Small intestine (tissue), 7 donors: Measurements from ENCODE around the gene ONECUT3. TPM values are rescaled to one million over a fixed set of nuclear protein-coding genes. Genes with fewer than 3 reads are reported as not detected.

Experiments used
- DNase-seq, 2 donors: peaks; one replicate each; pipeline versions ENCODE4 v3.0.0 to v3.0.0-alpha.2; 2013
- FAIRE-seq: peaks from 2 replicates; lab custom pipeline; 2012; peaks lifted over from hg19 to GRCh38; lab: Jason Lieb, UNC
- H3K27ac ChIP-seq, 3 donors: one replicate each; pipeline ENCODE4 v1.5.1; 2013; ENCODE audit warnings: low read length in 2 of 3, mild to moderate bottlenecking in 2 of 3, control low read depth in 1 of 3, inconsistent platforms in 1 of 3, low read depth in 1 of 3, moderate library complexity in 1 of 3
- H3K27me3 ChIP-seq, 3 donors: one replicate each; pipeline ENCODE4 v1.6.1; 2013; ENCODE audit warnings: low read length in 3 of 3, inconsistent platforms in 1 of 3; ENCODE audit not compliant: control insufficient read depth in 3 of 3, insufficient read depth in 3 of 3
- H3K36me3 ChIP-seq, 3 donors: one replicate each; pipeline ENCODE4 v1.6.1; 2013; ENCODE audit warnings: low read length in 3 of 3, inconsistent platforms in 1 of 3, low read depth in 1 of 3, mild to moderate bottlenecking in 1 of 3, moderate library complexity in 1 of 3; ENCODE audit not compliant: control insufficient read depth in 3 of 3, insufficient read depth in 2 of 3
- H3K4me1 ChIP-seq, 3 donors: one replicate each; pipeline ENCODE4 v1.6.1; 2013; ENCODE audit warnings: low read length in 2 of 3, inconsistent platforms in 1 of 3, low read depth in 1 of 3, mild to moderate bottlenecking in 1 of 3, moderate library complexity in 1 of 3; ENCODE audit not compliant: control insufficient read depth in 3 of 3, insufficient read depth in 2 of 3
- H3K4me3 ChIP-seq, 3 donors: one replicate each; pipeline ENCODE4 v1.5.1; 2013; ENCODE audit warnings: low read length in 3 of 3, control low read depth in 1 of 3, inconsistent platforms in 1 of 3, low read depth in 1 of 3, mild to moderate bottlenecking in 1 of 3, moderate library complexity in 1 of 3
- H3K9me3 ChIP-seq, 2 donors: one replicate each; pipeline ENCODE4 v1.6.1; 2013; ENCODE audit warnings: low read depth in 1 of 2, low read length in 1 of 2; ENCODE audit not compliant: control insufficient read depth in 2 of 2, insufficient read depth in 1 of 2
- WGBS, 3 donors: extraction: QIAGEN DNeasy Blood & Tissue Kit; methylation state at CpG; one replicate each; pipeline ENCODE4 v1.1.7; 2013; 5-methylcytosine and 5-hydroxymethylcytosine counted together
- polyA plus RNA-seq, 4 donors: library from polyadenylated mRNA; stranded (reverse) in 3 of 4; unstranded in 1 of 4; fragments of 200-250 nt in 3 of 4; fragments of 120-200 nt in 1 of 4; gene quantifications; one replicate each; pipeline versions ENCODE4 v1.2.1 to v1.2.3, GENCODE V29; 2013
- donor health status: healthy with polysubstance abuse.
- donor health status: control.
- donor health status: control.
- donor health status: Bipolar disorder and iron deficiency.
- donor health status: healthy.

Gene ONECUT3
- polyA plus RNA-seq, 4 donors, result under 0.01 to 0.46 (median 0.15) TPM

GRCh38 chr19:1755467-1756171, 2.3 kb downstream of the ONECUT3 start:
- FAIRE-seq (no peak), DNase-seq (no peak)
- no peaks in the 10 kb centered on the region for H3K36me3 ChIP-seq
- H3K4me1 ChIP-seq, result no peaks in the 10 kb centered on the region
- no peak overlapping the region for H3K4me3 ChIP-seq
- H3K27ac ChIP-seq, result no peak overlapping the region
- H3K9me3 ChIP-seq, result no peaks in the 10 kb centered on the region
- WGBS, 3 donors, result 2 to 8% (median 7%) methylated on average over 33 to 43 of the region's 43 CpGs
- peaks cover 34 to 85% (median 60%) of the 10 kb centered on the region in 3 donors for H3K27me3 ChIP-seq

GRCh38 chr19:1756264-1756663, 3.0 kb downstream of the ONECUT3 start:
- Histone ChIP-seq H3K27me3 (peaks cover 34 to 84% (median 58%) of the 10 kb centered on the region in 3 donors), H3K4me1 (no peaks in the 10 kb centered on the region), H3K27ac (no peak overlapping the region), H3K36me3 (no peaks in the 10 kb centered on the region), H3K4me3 (no peak overlapping the region), H3K9me3 (no peaks in the 10 kb centered on the region)
- 5 to 10% (median 8%) methylated on average over 20 of the region's 20 CpGs for WGBS, 3 donors
- FAIRE-seq, result no peak
- DNase-seq, result no peak

- H3K4me1 ChIP-seq, result no peaks in the 10 kb centered on the region
- DNase-seq (no peak), FAIRE-seq (no peak)
- no peaks in the 10 kb centered on the region for H3K36me3 ChIP-seq
- H3K27me3 ChIP-seq, result peaks cover 37 to 84% (median 57%) of the 10 kb centered on the region in 3 donors
- WGBS, 3 donors, result 4 to 17% (median 14%) methylated on average over 27 to 29 of the region's 29 CpGs
- no peak overlapping the region for H3K27ac ChIP-seq
- H3K4me3 ChIP-seq, result no peak overlapping the region
- H3K9me3 ChIP-seq, result no peaks in the 10 kb centered on the region
Observed at GRCh38 chr19:1756705-1757465, 3.6 kb downstream of the ONECUT3 start.

GRCh38 chr19:1757468-1758230, 4.3 kb downstream of the ONECUT3 start:
- no peak for DNase-seq
- no peak overlapping the region for H3K27ac ChIP-seq
- WGBS, 3 donors, result 1 to 4% (median 3%) methylated on average over 72 to 86 of the region's 86 CpGs
- H3K27me3 ChIP-seq, result peaks cover 45 to 83% (median 57%) of the 10 kb centered on the region in 3 donors
- H3K36me3 ChIP-seq, result no peaks in the 10 kb centered on the region
- H3K9me3 ChIP-seq, result no peaks in the 10 kb centered on the region
- H3K4me1 ChIP-seq, result no peaks in the 10 kb centered on the region
- FAIRE-seq, result no peak
- H3K4me3 ChIP-seq, result no peak overlapping the region

- FAIRE-seq (no peak), DNase-seq (no peak)
- WGBS, 3 donors, result 9 to 18% (median 16%) methylated on average over 9 to 10 of the region's 10 CpGs
- Histone ChIP-seq H3K4me3 (no peak overlapping the region), H3K27me3 (peaks cover 42 to 84% (median 54%) of the 10 kb centered on the region in 3 donors), H3K36me3 (no peaks in the 10 kb centered on the region), H3K9me3 (no peaks in the 10 kb centered on the region), H3K4me1 (no peaks in the 10 kb centered on the region), H3K27ac (no peak overlapping the region)
Observed at GRCh38 chr19:1758231-1758577, 4.9 kb downstream of the ONECUT3 start.

GRCh38 chr19:1758959-1759903, 5.9 kb downstream of the ONECUT3 start:
- DNase-seq, result no peak
- Histone ChIP-seq H3K4me1 (no peaks in the 10 kb centered on the region), H3K36me3 (no peaks in the 10 kb centered on the region), H3K27me3 (peaks cover 34 to 95% (median 61%) of the 10 kb centered on the region in 3 donors), H3K27ac (no peak overlapping the region), H3K4me3 (no peak overlapping the region), H3K9me3 (no peaks in the 10 kb centered on the region)
- FAIRE-seq, result no peak
- 17 to 28% (median 26%) methylated on average over 16 of the region's 16 CpGs for WGBS, 3 donors

GRCh38 chr19:1760020-1760419, 6.7 kb downstream of the ONECUT3 start:
- Histone ChIP-seq H3K36me3 (no peaks in the 10 kb centered on the region), H3K27me3 (peaks cover 30 to 97% (median 59%) of the 10 kb centered on the region in 3 donors), H3K4me3 (no peak overlapping the region), H3K9me3 (no peaks in the 10 kb centered on the region), H3K27ac (no peak overlapping the region), H3K4me1 (no peaks in the 10 kb centered on the region)
- DNase-seq (no peak), FAIRE-seq (no peak)
- WGBS, 3 donors, result 7 to 9% (median 8%) methylated on average over 13 to 17 of the region's 17 CpGs
